Mammary epithelial cell (primary cell): Measurements from ENCODE around the gene AZI2.

Experiments
- CTCF ChIP-seq, 2 donors: IDR thresholded peaks in 1 of 2; conservative IDR thresholded peaks in 1 of 2; 2 replicates each; pipeline ENCODE4 v1.5.1; 2011 to 2012; ENCODE audit warnings: inconsistent platforms in 2 of 2, low read length in 2 of 2, mild to moderate bottlenecking in 2 of 2, control low read depth in 1 of 2, low read depth in 1 of 2; ENCODE audit not compliant: insufficient read depth in 1 of 2; ENCODE audit errors: extremely low read depth in 1 of 2
- EZH2 ChIP-seq: IDR thresholded peaks from 2 replicates; pipeline ENCODE4 v1.6.1; 2012; ENCODE audit warnings: low read length, inconsistent platforms, borderline replicate concordance

- TF ChIP-seq CTCF (conservative IDR thresholded peaks at IDR 0.05 in 1 of 2, IDR thresholded peaks at IDR 0.05 in 1 of 2; ENCODE audit: extremely low read depth in 1 of 2, insufficient read depth in 1 of 2, low read depth in 1 of 2, low read length in 2 of 2) (no peak), EZH2 (no peak)
These were observed 56.0 kb downstream of the AZI2 start for GRCh38 chr3:28292622-28293021.
